ENCODE data around the gene PSKH1.

Gene PSKH1

GRCh38 chr16:67868290-67868689, 24.8 kb upstream of the PSKH1 start:
- FAIRE-seq, result no peak

- no peak for FAIRE-seq
These were observed 23.4 kb upstream of the PSKH1 start for GRCh38 chr16:67869653-67870052.

GRCh38 chr16:67871256-67871655, 21.8 kb upstream of the PSKH1 start:
- FAIRE-seq, result no peak

- FAIRE-seq, result no peak
These were observed 20.9 kb upstream of the PSKH1 start for GRCh38 chr16:67872131-67872630.

GRCh38 chr16:67872631-67873434, 20.2 kb upstream of the PSKH1 start, which contains the start of gene EDC4:
Gene EDC4, plus strand, starts transcription at chr16:67873052. Its CDS starts 210 bp downstream, at chr16:67873262.
- FAIRE-seq, result no peak

GRCh38 chr16:67873435-67874370, 19.4 kb upstream of the PSKH1 start:
- FAIRE-seq, result no peak

- FAIRE-seq, result no peak
These were observed 18.7 kb upstream of the PSKH1 start for GRCh38 chr16:67874372-67874771.

GRCh38 chr16:67877064-67877463, 16.0 kb upstream of the PSKH1 start:
- no peak for FAIRE-seq

- FAIRE-seq, result no peak
These were observed 14.8 kb upstream of the PSKH1 start for GRCh38 chr16:67878232-67878631.

- FAIRE-seq, result no peak
These were observed 14.2 kb upstream of the PSKH1 start for GRCh38 chr16:67878846-67879245.

GRCh38 chr16:67879462-67879861, 13.6 kb upstream of the PSKH1 start:
- FAIRE-seq, result no peak

- FAIRE-seq, result no peak
These were observed 13.1 kb upstream of the PSKH1 start for GRCh38 chr16:67879936-67880335.

- no peak for FAIRE-seq
These were observed 12.5 kb upstream of the PSKH1 start for GRCh38 chr16:67880584-67880983.

- no peak for FAIRE-seq
These were observed 11.4 kb upstream of the PSKH1 start for GRCh38 chr16:67881621-67882161.

- FAIRE-seq, result no peak
These were observed 10.5 kb upstream of the PSKH1 start for GRCh38 chr16:67882374-67883145.

- FAIRE-seq, result no peak
These were observed 9.7 kb upstream of the PSKH1 start for GRCh38 chr16:67883146-67883871.

GRCh38 chr16:67883872-67884261, 9.2 kb upstream of the PSKH1 start:
- no peak for FAIRE-seq

- no peak for FAIRE-seq
These were observed 8.4 kb upstream of the PSKH1 start, which contains the start of gene NRN1L for GRCh38 chr16:67884684-67885083. Gene NRN1L, plus strand, starts transcription at chr16:67884885. Its CDS starts 19 bp downstream, at chr16:67884904.

- FAIRE-seq, result no peak
These were observed 7.5 kb upstream of the PSKH1 start for GRCh38 chr16:67885545-67885944.

- FAIRE-seq, result no peak
These were observed 7.1 kb upstream of the PSKH1 start for GRCh38 chr16:67885976-67886375.

- no peak for FAIRE-seq
These were observed 6.7 kb upstream of the PSKH1 start for GRCh38 chr16:67886387-67886786.

GRCh38 chr16:67888331-67888730, 4.7 kb upstream of the PSKH1 start:
- no peak for FAIRE-seq

All from TTC549 (cell line).